Measurements from ENCODE around the gene MFAP5. TPM values are rescaled to one million over a fixed set of nuclear protein-coding genes. Genes with fewer than 3 reads are reported as not detected.

The MFAP5 gene
- total RNA-seq, 4 donors from 2014 or later: 49.3 to 205 (median 137) TPM

DNA sequence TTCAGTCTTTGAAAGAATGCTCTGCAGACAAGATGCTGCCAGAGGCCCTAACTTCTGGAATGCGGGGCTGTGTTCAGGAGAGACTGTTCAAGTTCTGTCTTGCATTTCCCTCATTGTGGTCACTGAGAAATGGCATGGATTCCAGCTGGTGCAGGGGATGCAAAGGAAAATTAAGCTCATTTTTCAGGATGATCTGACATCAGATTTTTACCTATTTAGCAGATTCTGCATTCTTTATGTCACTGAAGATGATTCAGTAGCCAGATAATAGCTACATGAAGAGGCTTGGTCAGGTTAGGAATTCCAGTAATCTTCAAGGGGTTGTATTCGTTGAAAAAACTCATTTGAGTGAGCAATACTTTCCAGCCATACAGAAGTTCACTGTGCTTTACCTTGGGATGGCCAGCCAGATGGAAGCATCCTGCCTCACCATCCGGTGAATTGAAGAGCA is 16.1 kb upstream of the MFAP5 start:
- no peak for TF ChIP-seq EP300 (IDR thresholded peaks at IDR 0.05)
- TF ChIP-seq, protein P1, sequence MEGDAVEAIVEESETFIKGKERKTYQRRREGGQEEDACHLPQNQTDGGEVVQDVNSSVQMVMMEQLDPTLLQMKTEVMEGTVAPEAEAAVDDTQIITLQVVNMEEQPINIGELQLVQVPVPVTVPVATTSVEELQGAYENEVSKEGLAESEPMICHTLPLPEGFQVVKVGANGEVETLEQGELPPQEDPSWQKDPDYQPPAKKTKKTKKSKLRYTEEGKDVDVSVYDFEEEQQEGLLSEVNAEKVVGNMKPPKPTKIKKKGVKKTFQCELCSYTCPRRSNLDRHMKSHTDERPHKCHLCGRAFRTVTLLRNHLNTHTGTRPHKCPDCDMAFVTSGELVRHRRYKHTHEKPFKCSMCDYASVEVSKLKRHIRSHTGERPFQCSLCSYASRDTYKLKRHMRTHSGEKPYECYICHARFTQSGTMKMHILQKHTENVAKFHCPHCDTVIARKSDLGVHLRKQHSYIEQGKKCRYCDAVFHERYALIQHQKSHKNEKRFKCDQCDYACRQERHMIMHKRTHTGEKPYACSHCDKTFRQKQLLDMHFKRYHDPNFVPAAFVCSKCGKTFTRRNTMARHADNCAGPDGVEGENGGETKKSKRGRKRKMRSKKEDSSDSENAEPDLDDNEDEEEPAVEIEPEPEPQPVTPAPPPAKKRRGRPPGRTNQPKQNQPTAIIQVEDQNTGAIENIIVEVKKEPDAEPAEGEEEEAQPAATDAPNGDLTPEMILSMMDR (IDR thresholded peaks at IDR 0.05): no peak
- no peak for TF ChIP-seq POLR2A (IDR thresholded peaks at IDR 0.05)
- no peak for TF ChIP-seq POLR2AphosphoS5 (IDR thresholded peaks at IDR 0.05)
- Histone ChIP-seq H3K9me3 (no peaks in the 10 kb centered on the region), H3K36me3 (no peaks in the 10 kb centered on the region), H3K4me3 (no peak overlapping the region), H3K27ac (no peak overlapping the region), H3K27me3 (no peaks in the 10 kb centered on the region), H3K4me1 (peaks cover 0 to 7% (median 0%) of the 10 kb centered on the region in 3 donors)
- 11 to 62% methylated on average over 1 to 2 of the region's 3 CpGs for WGBS, 2 donors (ENCODE audit: low coverage in 1 of 2)
- ATAC-seq: no peak

DNA sequence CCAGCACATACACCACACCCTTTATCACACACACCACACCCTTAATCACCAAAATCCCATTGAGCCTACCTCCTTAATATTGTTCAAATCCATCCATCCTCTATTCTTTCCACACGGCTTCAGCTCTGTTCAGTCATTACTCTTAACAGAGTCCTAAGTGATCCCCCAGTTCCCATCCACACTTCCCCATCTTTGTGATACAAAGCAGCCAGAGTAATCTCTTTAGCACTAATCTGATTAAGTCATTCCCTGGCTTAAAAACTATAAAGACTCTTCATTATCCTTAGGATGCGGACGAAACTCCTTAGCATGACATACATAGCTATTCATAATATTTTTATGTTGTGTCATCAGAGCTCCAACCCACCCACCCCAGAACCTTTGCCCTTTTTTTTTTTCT is 14.7 kb upstream of the MFAP5 start:
- ATAC-seq: no peak
- no peaks in the 10 kb centered on the region for H3K9me3 ChIP-seq
- H3K27ac ChIP-seq: no peak overlapping the region
- WGBS, 2 donors (ENCODE audit: low coverage in 1 of 2): 61 to 69% methylated on average over 3 of the region's 3 CpGs
- H3K4me3 ChIP-seq: no peak overlapping the region
- no peak for TF ChIP-seq POLR2AphosphoS5 (IDR thresholded peaks at IDR 0.05)
- no peaks in the 10 kb centered on the region for H3K36me3 ChIP-seq
- peaks cover 0 to 7% (median 0%) of the 10 kb centered on the region in 3 donors for H3K4me1 ChIP-seq
- H3K27me3 ChIP-seq: no peaks in the 10 kb centered on the region

DNA sequence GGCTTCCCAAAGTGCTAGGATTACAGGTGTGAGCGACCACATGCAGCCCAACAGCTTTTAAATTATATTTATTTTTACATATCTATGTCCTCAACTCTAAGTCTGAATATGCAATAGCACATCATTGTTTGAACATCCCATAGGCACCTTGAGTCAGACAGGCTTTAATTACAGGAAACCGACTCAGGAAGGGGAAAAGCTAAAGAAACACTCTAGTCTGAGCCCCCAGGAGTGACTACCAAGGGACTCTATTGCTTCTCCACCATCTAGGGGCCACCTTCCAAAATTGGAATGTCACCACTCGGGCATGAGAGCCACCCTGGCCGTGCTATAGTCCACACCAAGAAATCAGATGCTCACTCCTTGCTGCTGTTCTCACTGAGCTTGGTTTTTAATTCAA is 14.0 kb upstream of the MFAP5 start:
- H3K9me3 ChIP-seq: no peaks in the 10 kb centered on the region
- ATAC-seq: no peak
- H3K36me3 ChIP-seq: no peaks in the 10 kb centered on the region
- peaks cover 0 to 4% (median 0%) of the 10 kb centered on the region in 3 donors for H3K4me1 ChIP-seq
- no peak overlapping the region for H3K27ac ChIP-seq
- no peak for TF ChIP-seq POLR2AphosphoS5 (IDR thresholded peaks at IDR 0.05)
- TF ChIP-seq EP300 (IDR thresholded peaks at IDR 0.05): no peak
- TF ChIP-seq, protein P1 (IDR thresholded peaks at IDR 0.05): no peak
- TF ChIP-seq POLR2A (IDR thresholded peaks at IDR 0.05): no peak
- no peaks in the 10 kb centered on the region for H3K27me3 ChIP-seq
- H3K4me3 ChIP-seq: no peak overlapping the region
- WGBS, 2 donors (ENCODE audit: low coverage in 1 of 2): 91 to 100% methylated on average over 3 to 4 of the region's 4 CpGs

DNA sequence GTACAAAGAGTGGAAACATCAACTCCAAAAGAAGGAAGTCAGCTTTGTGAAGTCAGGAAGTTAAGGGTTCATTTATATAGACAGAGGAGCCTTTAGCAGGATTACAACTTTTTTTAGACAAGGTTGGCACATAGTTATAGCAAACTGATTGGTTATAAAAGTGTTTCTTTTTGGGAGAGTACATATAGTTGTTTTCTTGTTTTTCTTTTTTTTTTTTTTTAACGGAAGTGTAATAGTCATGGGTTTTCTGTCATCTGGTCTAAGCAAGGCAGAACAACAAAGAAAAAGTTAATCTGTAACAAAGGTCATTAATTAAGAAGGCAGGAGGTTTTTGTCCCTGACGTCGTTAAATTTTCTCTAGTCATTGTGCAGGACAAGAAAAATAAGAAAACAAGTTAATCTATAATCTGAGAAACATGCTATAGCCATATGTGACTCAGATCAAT is 13.0 kb upstream of the MFAP5 start:
- TF ChIP-seq POLR2A (IDR thresholded peaks at IDR 0.05) (no peak), EP300 (IDR thresholded peaks at IDR 0.05) (no peak), POLR2AphosphoS5 (IDR thresholded peaks at IDR 0.05) (no peak)
- TF ChIP-seq, protein P1 (IDR thresholded peaks at IDR 0.05): no peak
- no peak overlapping the region for H3K4me3 ChIP-seq
- no peaks in the 10 kb centered on the region for H3K27me3 ChIP-seq
- no peak overlapping the region for H3K27ac ChIP-seq
- no peak for ATAC-seq
- H3K4me1 ChIP-seq: no peaks in the 10 kb centered on the region
- WGBS, 2 donors (ENCODE audit: low coverage in 1 of 2): 25 to 43% methylated on average over 3 of the region's 3 CpGs
- no peaks in the 10 kb centered on the region for H3K36me3 ChIP-seq
- H3K9me3 ChIP-seq: no peaks in the 10 kb centered on the region

DNA sequence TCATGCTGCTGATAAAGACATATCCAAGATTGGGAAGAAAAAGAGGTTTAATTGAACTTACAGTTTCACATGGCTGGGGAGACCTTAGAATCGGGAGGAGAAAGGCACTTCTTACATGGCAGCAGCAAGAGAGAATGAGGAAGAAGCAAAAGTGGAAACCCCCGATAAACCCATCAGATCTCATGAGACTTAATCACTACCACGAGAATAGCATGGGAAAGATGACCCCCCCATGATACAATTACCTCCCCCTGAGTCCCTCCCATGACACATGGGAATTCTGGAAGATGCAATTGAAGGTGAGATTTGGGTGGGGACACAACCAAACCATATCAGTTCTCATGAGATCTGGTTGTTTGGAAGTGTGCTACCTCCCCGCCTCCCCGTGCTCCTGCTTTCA is 9.8 kb upstream of the MFAP5 start:
- TF ChIP-seq EP300 (IDR thresholded peaks at IDR 0.05) (no peak), POLR2A (IDR thresholded peaks at IDR 0.05) (no peak), POLR2AphosphoS5 (IDR thresholded peaks at IDR 0.05) (no peak)
- TF ChIP-seq, protein P1 (IDR thresholded peaks at IDR 0.05): no peak
- Histone ChIP-seq H3K27me3 (no peaks in the 10 kb centered on the region), H3K4me1 (no peaks in the 10 kb centered on the region), H3K4me3 (no peak overlapping the region), H3K27ac (no peak overlapping the region), H3K36me3 (no peaks in the 10 kb centered on the region), H3K9me3 (no peaks in the 10 kb centered on the region)
- WGBS, 2 donors (ENCODE audit: low coverage in 1 of 2): 76 to 100% methylated on average over 1 to 4 of the region's 5 CpGs
- ATAC-seq: no peak

Data from gastroesophageal sphincter (tissue), 4 donors.